MM.1S (cell line): Measurements from ENCODE around the gene RRP36.

Experiments used
- CTCF ChIP-seq: fragments of 300-600 bp; sonication (generic); IDR thresholded peaks from 2 replicates; pipeline ENCODE4 v1.5.1; 2016; ENCODE audit warnings: antibody characterized with exemption, low read length, mixed read lengths
- EZH2phosphoT487 ChIP-seq: fragments of 300-600 bp; sonication (generic); IDR thresholded peaks from 2 replicates; pipeline ENCODE4 v1.6.1; 2018; ENCODE audit warnings: antibody characterized with exemption, low read length

GRCh38 chr6:42973926-42974325, 47.5 kb upstream of the RRP36 start:
- TF ChIP-seq EZH2phosphoT487 = no peak
- no peak for TF ChIP-seq CTCF
